ENCODE measurements around the gene ZNF180. TPM values are rescaled to one million over a fixed set of nuclear protein-coding genes. Genes with fewer than 3 reads are reported as not detected.

ZNF180 gene
- total and polyA plus RNA-seq, 2 donors from 2014 or later = 3.4 to 10.3 TPM

- TF ChIP-seq CTCF (IDR thresholded peaks at IDR 0.05; ENCODE audit: borderline replicate concordance, extremely low read depth, insufficient read depth) = no peak
- DNase-seq (no peak), FAIRE-seq (no peak)
- H3K4me1 ChIP-seq (ENCODE audit: control insufficient read depth in 2 of 3, insufficient read depth in 2 of 3, low read depth in 1 of 3, low read length in 3 of 3) = no peaks in the 10 kb centered on the region
- no peaks in the 10 kb centered on the region for H3K27me3 ChIP-seq (ENCODE audit: control insufficient read depth, insufficient read depth, low read length)
- H3K36me3 ChIP-seq (ENCODE audit: control insufficient read depth in 2 of 3, insufficient read depth in 3 of 3, low read length in 3 of 3) = peaks cover 11 to 60% (median 28%) of the 10 kb centered on the region in 3 donors
- H3K9me3 ChIP-seq (ENCODE audit: control insufficient read depth in 2 of 3, insufficient read depth in 1 of 3, low read length in 3 of 3) = peaks cover 8 to 92% (median 61%) of the 10 kb centered on the region in 3 donors
- no peak overlapping the region for H3K9ac ChIP-seq (ENCODE audit: low read length in 3 of 3)
- H3K27ac ChIP-seq (ENCODE audit: low read depth in 2 of 2, low read length in 2 of 2) = no peak overlapping the region
- peak overlapping the region in 1 of 3 donors; percentile 29 for H3K4me3 ChIP-seq (ENCODE audit: low read length in 3 of 3)
- intact Hi-C loops (cut with DNase I) = no loop called here
These were observed 69.4 kb downstream of the ZNF180 start for GRCh38 chr19:44430956-44431355.

Other genes with a start within 250 kb of the ZNF180 start
- 1.9 TPM for gene ZNF233, start 240.6 kb downstream of the ZNF180 start, total RNA-seq
- gene ZNF233, start 240.6 kb downstream of the ZNF180 start, polyA plus RNA-seq (ENCODE audit: insufficient read depth, low read depth, low replicate concordance) = 2.5 TPM
- gene ZNF235, start 195.5 kb downstream of the ZNF180 start, total RNA-seq = 9.4 TPM
- 3.0 TPM for gene ZNF235, start 195.5 kb downstream of the ZNF180 start, polyA plus RNA-seq (ENCODE audit: insufficient read depth, low read depth, low replicate concordance)
- gene ZNF112, start 143.8 kb downstream of the ZNF180 start, total RNA-seq = 8.5 TPM
- gene ZNF112, start 143.8 kb downstream of the ZNF180 start, polyA plus RNA-seq (ENCODE audit: insufficient read depth, low read depth, low replicate concordance) = 3.4 TPM
- 4.9 TPM for gene ZNF285, start 98.9 kb downstream of the ZNF180 start, total RNA-seq
- gene ZNF285, start 98.9 kb downstream of the ZNF180 start, polyA plus RNA-seq (ENCODE audit: insufficient read depth, low read depth, low replicate concordance) = 2.8 TPM
- gene ZNF229, start 52.0 kb downstream of the ZNF180 start, total RNA-seq = 8.4 TPM
- gene ZNF229, start 52.0 kb downstream of the ZNF180 start, polyA plus RNA-seq (ENCODE audit: insufficient read depth, low read depth, low replicate concordance) = 2.0 TPM
- not detected for gene CEACAM20, start 29.2 kb upstream of the ZNF180 start, total RNA-seq
- gene CEACAM20, start 29.2 kb upstream of the ZNF180 start, polyA plus RNA-seq (ENCODE audit: insufficient read depth, low read depth, low replicate concordance) = not detected
- gene IGSF23, start 113.0 kb upstream of the ZNF180 start, total RNA-seq = not detected
- not detected for gene IGSF23, start 113.0 kb upstream of the ZNF180 start, polyA plus RNA-seq (ENCODE audit: insufficient read depth, low read depth, low replicate concordance)
- gene PVR, start 143.4 kb upstream of the ZNF180 start, total RNA-seq = 36.4 TPM
- gene PVR, start 143.4 kb upstream of the ZNF180 start, polyA plus RNA-seq (ENCODE audit: insufficient read depth, low read depth, low replicate concordance) = 20.7 TPM
- 5.1 TPM for gene CEACAM19, start 171.0 kb upstream of the ZNF180 start, total RNA-seq
- gene CEACAM19, start 171.0 kb upstream of the ZNF180 start, polyA plus RNA-seq (ENCODE audit: insufficient read depth, low read depth, low replicate concordance) = 5.5 TPM
- not detected for gene CEACAM16, start 198.6 kb upstream of the ZNF180 start, total RNA-seq
- gene CEACAM16, start 198.6 kb upstream of the ZNF180 start, polyA plus RNA-seq (ENCODE audit: insufficient read depth, low read depth, low replicate concordance) = not detected
- 86.8 TPM for gene BCL3, start 248.2 kb upstream of the ZNF180 start, total RNA-seq
- 23.2 TPM for gene BCL3, start 248.2 kb upstream of the ZNF180 start, polyA plus RNA-seq (ENCODE audit: insufficient read depth, low read depth, low replicate concordance)